ENCODE measurements around the gene PEX5L. TPM values are rescaled to one million over a fixed set of nuclear protein-coding genes. Genes with fewer than 3 reads are reported as not detected.

Gene PEX5L
- polyA plus RNA-seq, 1 of the 3 experiments (the other 2 are of a cell fraction): not detected

DNA sequence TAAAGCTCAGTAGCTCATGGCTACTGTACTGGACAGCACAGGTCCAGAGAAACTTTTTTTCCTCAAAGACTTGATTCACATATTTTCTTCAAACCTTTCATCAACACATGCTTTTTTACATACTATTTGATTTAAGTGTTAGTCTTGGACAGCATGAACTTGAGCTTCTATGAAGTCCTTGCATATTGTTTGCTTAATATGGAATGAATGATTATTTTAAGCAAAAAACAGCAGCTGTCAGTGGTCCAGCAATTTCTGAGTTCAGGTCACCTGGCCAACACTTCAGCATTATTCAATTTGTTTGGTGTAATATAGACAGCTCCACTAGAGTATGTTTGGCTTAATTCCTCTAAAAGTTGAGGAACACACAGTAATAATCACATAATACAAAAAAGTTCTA lies 141.4 kb downstream of the PEX5L start:
- Histone ChIP-seq H3K27ac (ENCODE audit: low read depth in 2 of 2, low read length in 1 of 2) (no peak overlapping the region), H2AFZ (ENCODE audit: low read depth) (no peak overlapping the region), H3K4me3 (ENCODE audit: low read depth in 2 of 2, low read length in 1 of 2) (no peak overlapping the region), H3K79me2 (ENCODE audit: insufficient read depth) (no peaks in the 10 kb centered on the region; the same call in 1 of the 2 replicates), H3K4me1 (ENCODE audit: control insufficient read depth in 1 of 2, insufficient read depth in 2 of 2, low read depth in 1 of 2, low read length in 1 of 2) (peaks cover 0 to 2% of the 10 kb centered on the region in 2 experiments; a peak in 1 of 4 replicates), H3K36me3 (replicated peaks in 1 of 2; ENCODE audit: control insufficient read depth in 1 of 2, insufficient read depth in 2 of 2, low read length in 1 of 2) (no peaks in the 10 kb centered on the region), H3K9me2 (no peaks in the 10 kb centered on the region), H3K4me2 (no peak overlapping the region), H4K20me1 (ENCODE audit: insufficient read depth) (no peaks in the 10 kb centered on the region), H3K9ac (no peak overlapping the region), H3F3A (replicated peaks; ENCODE audit: insufficient read depth) (peaks cover 4% of the 10 kb centered on the region), H3K27me3 (ENCODE audit: insufficient read depth) (no peaks in the 10 kb centered on the region), H3K9me3 (no peaks in the 10 kb centered on the region)
- DNase-seq: no peak
- CTCF ChIA-PET: interaction anchor here (0.9 kb wide), 1 partner anchor 33 kb away, joined by 5 read pairs; no protein-coding TSS in a partner anchor
- TF ChIP-seq MXI1 (IDR thresholded peaks at IDR 0.05; ENCODE audit: low read depth, low read length) (no peak), TAF1 (IDR thresholded peaks at IDR 0.05; ENCODE audit: borderline replicate concordance, low read depth, low read length) (no peak), GATA2 (CRISPR knock-in tag; IDR thresholded peaks at IDR 0.05) (no peak), CHD2 (IDR thresholded peaks at IDR 0.05; ENCODE audit: low read length, partially characterized antibody) (no peak), MEF2A (IDR thresholded peaks at IDR 0.05; ENCODE audit: borderline replicate concordance, low read depth) (no peak), YY1 (IDR thresholded peaks at IDR 0.05; ENCODE audit: low read depth) (no peak), JUND (IDR thresholded peaks at IDR 0.05) (no peak)
- TF ChIP-seq, protein P1, sequence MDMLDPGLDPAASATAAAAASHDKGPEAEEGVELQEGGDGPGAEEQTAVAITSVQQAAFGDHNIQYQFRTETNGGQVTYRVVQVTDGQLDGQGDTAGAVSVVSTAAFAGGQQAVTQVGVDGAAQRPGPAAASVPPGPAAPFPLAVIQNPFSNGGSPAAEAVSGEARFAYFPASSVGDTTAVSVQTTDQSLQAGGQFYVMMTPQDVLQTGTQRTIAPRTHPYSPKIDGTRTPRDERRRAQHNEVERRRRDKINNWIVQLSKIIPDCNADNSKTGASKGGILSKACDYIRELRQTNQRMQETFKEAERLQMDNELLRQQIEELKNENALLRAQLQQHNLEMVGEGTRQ (IDR thresholded peaks at IDR 0.05; ENCODE audit: borderline replicate concordance, low read depth, low read length): no peak
- TF ChIP-seq, protein P2, sequence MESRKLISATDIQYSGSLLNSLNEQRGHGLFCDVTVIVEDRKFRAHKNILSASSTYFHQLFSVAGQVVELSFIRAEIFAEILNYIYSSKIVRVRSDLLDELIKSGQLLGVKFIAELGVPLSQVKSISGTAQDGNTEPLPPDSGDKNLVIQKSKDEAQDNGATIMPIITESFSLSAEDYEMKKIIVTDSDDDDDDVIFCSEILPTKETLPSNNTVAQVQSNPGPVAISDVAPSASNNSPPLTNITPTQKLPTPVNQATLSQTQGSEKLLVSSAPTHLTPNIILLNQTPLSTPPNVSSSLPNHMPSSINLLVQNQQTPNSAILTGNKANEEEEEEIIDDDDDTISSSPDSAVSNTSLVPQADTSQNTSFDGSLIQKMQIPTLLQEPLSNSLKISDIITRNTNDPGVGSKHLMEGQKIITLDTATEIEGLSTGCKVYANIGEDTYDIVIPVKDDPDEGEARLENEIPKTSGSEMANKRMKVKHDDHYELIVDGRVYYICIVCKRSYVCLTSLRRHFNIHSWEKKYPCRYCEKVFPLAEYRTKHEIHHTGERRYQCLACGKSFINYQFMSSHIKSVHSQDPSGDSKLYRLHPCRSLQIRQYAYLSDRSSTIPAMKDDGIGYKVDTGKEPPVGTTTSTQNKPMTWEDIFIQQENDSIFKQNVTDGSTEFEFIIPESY (IDR thresholded peaks at IDR 0.05; ENCODE audit: borderline replicate concordance, low read depth): no peak
- POLR2A ChIA-PET: no interaction called here

GRCh38 chr3:179887295-179887943 lies 149.3 kb downstream of the PEX5L start:
- H3K27me3 ChIP-seq (ENCODE audit: insufficient read depth): no peaks in the 10 kb centered on the region
- ChIA-PET CTCF (interaction anchor here (0.8 kb wide), 1 partner anchor 13 kb away, joined by 3 read pairs; no protein-coding TSS in a partner anchor), POLR2A (no interaction called here)
- 55% methylated on average over 4 of the region's 4 CpGs for WGBS (ENCODE audit: low lambda C conversion rate)
- no peaks in the 10 kb centered on the region for H3K9me2 ChIP-seq
- no peak overlapping the region for H3K4me3 ChIP-seq (ENCODE audit: low read depth in 2 of 2, low read length in 1 of 2)
- no peak for TF ChIP-seq EZH2phosphoT487 (IDR thresholded peaks at IDR 0.05; ENCODE audit: borderline replicate concordance, low read depth)
- TF ChIP-seq NRF1 (IDR thresholded peaks at IDR 0.05; ENCODE audit: low read depth, low read length): no peak
- no peak for TF ChIP-seq MEF2A (IDR thresholded peaks at IDR 0.05; ENCODE audit: borderline replicate concordance, low read depth)
- TF ChIP-seq MAX (IDR thresholded peaks at IDR 0.05; ENCODE audit: low read depth): no peak
- no peak for TF ChIP-seq RCOR1 (IDR thresholded peaks at IDR 0.05; ENCODE audit: low read length)
- no peak for TF ChIP-seq FOSL2 (IDR thresholded peaks at IDR 0.05; ENCODE audit: borderline replicate concordance, low read depth)
- TF ChIP-seq RFX5 (IDR thresholded peaks at IDR 0.05; ENCODE audit: low read length): no peak
- TF ChIP-seq PBX3 (IDR thresholded peaks at IDR 0.05): no peak
- TF ChIP-seq YY1 (IDR thresholded peaks at IDR 0.05; ENCODE audit: low read depth): no peak
- TF ChIP-seq EP300 (IDR thresholded peaks at IDR 0.05; ENCODE audit: borderline replicate concordance in 1 of 2, low read depth in 1 of 2, low read length in 1 of 2): no peak
- TF ChIP-seq POLR2AphosphoS5 (IDR thresholded peaks at IDR 0.05; ENCODE audit: low read depth, low read length): no peak
- TF ChIP-seq RXRA (IDR thresholded peaks at IDR 0.05; ENCODE audit: borderline replicate concordance, low read depth): no peak
- TF ChIP-seq GATA2 (CRISPR knock-in tag; IDR thresholded peaks at IDR 0.05): no peak
- TF ChIP-seq USF1 (IDR thresholded peaks at IDR 0.05; ENCODE audit: borderline replicate concordance, low read depth): no peak
- no peak for TF ChIP-seq GABPA (IDR thresholded peaks at IDR 0.05; ENCODE audit: low read depth)
- TF ChIP-seq SMC3 (IDR thresholded peaks at IDR 0.05; ENCODE audit: low read depth, low read length): no peak
- no peaks in the 10 kb centered on the region for H3K79me2 ChIP-seq (ENCODE audit: insufficient read depth)
- H3F3A ChIP-seq (replicated peaks; ENCODE audit: insufficient read depth): no peaks in the 10 kb centered on the region
- H3K4me2 ChIP-seq: no peak overlapping the region
- H3K9me3 ChIP-seq: no peaks in the 10 kb centered on the region
- H2AFZ ChIP-seq (ENCODE audit: low read depth): no peak overlapping the region
- no peaks in the 10 kb centered on the region for H4K20me1 ChIP-seq (ENCODE audit: insufficient read depth)
- no peaks in the 10 kb centered on the region; a peak in 1 of 4 replicates for H3K4me1 ChIP-seq (ENCODE audit: control insufficient read depth in 1 of 2, insufficient read depth in 2 of 2, low read depth in 1 of 2, low read length in 1 of 2)
- no peak overlapping the region for H3K9ac ChIP-seq
- no peak for DNase-seq
- H3K36me3 ChIP-seq (replicated peaks in 1 of 2; ENCODE audit: control insufficient read depth in 1 of 2, insufficient read depth in 2 of 2, low read length in 1 of 2): no peaks in the 10 kb centered on the region
- no peak overlapping the region for H3K27ac ChIP-seq (ENCODE audit: low read depth in 2 of 2, low read length in 1 of 2)

Measured in SK-N-SH (cell line).